ENCODE data around the gene IL16.

The IL16 gene

GRCh38 chr15:81170511-81170910 lies 26.2 kb upstream of the IL16 start:
- H3K4me3 ChIP-seq (ENCODE audit: low read depth, low read length): no peak overlapping the region
- TF ChIP-seq, protein P1, sequence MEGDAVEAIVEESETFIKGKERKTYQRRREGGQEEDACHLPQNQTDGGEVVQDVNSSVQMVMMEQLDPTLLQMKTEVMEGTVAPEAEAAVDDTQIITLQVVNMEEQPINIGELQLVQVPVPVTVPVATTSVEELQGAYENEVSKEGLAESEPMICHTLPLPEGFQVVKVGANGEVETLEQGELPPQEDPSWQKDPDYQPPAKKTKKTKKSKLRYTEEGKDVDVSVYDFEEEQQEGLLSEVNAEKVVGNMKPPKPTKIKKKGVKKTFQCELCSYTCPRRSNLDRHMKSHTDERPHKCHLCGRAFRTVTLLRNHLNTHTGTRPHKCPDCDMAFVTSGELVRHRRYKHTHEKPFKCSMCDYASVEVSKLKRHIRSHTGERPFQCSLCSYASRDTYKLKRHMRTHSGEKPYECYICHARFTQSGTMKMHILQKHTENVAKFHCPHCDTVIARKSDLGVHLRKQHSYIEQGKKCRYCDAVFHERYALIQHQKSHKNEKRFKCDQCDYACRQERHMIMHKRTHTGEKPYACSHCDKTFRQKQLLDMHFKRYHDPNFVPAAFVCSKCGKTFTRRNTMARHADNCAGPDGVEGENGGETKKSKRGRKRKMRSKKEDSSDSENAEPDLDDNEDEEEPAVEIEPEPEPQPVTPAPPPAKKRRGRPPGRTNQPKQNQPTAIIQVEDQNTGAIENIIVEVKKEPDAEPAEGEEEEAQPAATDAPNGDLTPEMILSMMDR (IDR thresholded peaks at IDR 0.05; ENCODE audit: insufficient read depth, low read length, missing control alignments): no peak
- ChIA-PET CTCF (interaction anchor here (1.3 to 4.5 kb wide), 5 partner anchors 9 to 97 kb away, joined by 3 to 27 read pairs (median 5); no protein-coding TSS in a partner anchor), POLR2A (no interaction called here)
- no peak for DNase-seq (ENCODE audit: low read depth, low spot score)

- ChIA-PET CTCF (interaction anchor here (0.7 to 4.5 kb wide), 6 partner anchors 9 to 97 kb away, joined by 3 to 27 read pairs (median 3); no protein-coding TSS in a partner anchor), POLR2A (no interaction called here)
- H3K4me3 ChIP-seq (ENCODE audit: low read depth, low read length): no peak overlapping the region
- TF ChIP-seq, protein P1 (IDR thresholded peaks at IDR 0.05; ENCODE audit: insufficient read depth, low read length, missing control alignments): no peak
- DNase-seq (ENCODE audit: low read depth, low spot score): no peak
Observed at GRCh38 chr15:81171286-81171685, 25.4 kb upstream of the IL16 start.

GRCh38 chr15:81174125-81174791 lies 22.4 kb upstream of the IL16 start:
- ChIA-PET POLR2A (interaction anchor here (0.8 to 1.0 kb wide), 2 partner anchors 10 kb away, joined by 3 read pairs; no protein-coding TSS in a partner anchor), CTCF (interaction anchor here (0.9 to 4.4 kb wide), 6 partner anchors 9 to 92 kb away, joined by 3 to 26 read pairs (median 4); no protein-coding TSS in a partner anchor)
- no peak overlapping the region for H3K4me3 ChIP-seq (ENCODE audit: low read depth, low read length)
- no peak for DNase-seq (ENCODE audit: low read depth, low spot score)
- TF ChIP-seq, protein P1 (IDR thresholded peaks at IDR 0.05; ENCODE audit: insufficient read depth, low read length, missing control alignments): no peak

GRCh38 chr15:81174792-81175327 lies 21.8 kb upstream of the IL16 start:
- TF ChIP-seq, protein P1 (IDR thresholded peaks at IDR 0.05; ENCODE audit: insufficient read depth, low read length, missing control alignments): no peak
- no peak overlapping the region for H3K4me3 ChIP-seq (ENCODE audit: low read depth, low read length)
- DNase-seq (ENCODE audit: low read depth, low spot score): no peak
- ChIA-PET CTCF (interaction anchor here (1.2 to 4.4 kb wide), 5 partner anchors 10 to 92 kb away, joined by 3 to 26 read pairs (median 3); no protein-coding TSS in a partner anchor), POLR2A (interaction anchor here (0.8 kb wide), 1 partner anchor 11 kb away, joined by 3 read pairs; no protein-coding TSS in a partner anchor)

- DNase-seq (ENCODE audit: low read depth, low spot score): no peak
- TF ChIP-seq, protein P1 (IDR thresholded peaks at IDR 0.05; ENCODE audit: insufficient read depth, low read length, missing control alignments): no peak
- H3K4me3 ChIP-seq (ENCODE audit: low read depth, low read length): no peak overlapping the region
- ChIA-PET CTCF (interaction anchor here (1.3 to 4.4 kb wide), 3 partner anchors 18 to 91 kb away, joined by 3 to 26 read pairs (median 20); no protein-coding TSS in a partner anchor), POLR2A (no interaction called here)
Observed at GRCh38 chr15:81175496-81175895, 21.2 kb upstream of the IL16 start.

- CTCF ChIA-PET: interaction anchor here (1.1 to 4.4 kb wide), 3 partner anchors 8 to 90 kb away, joined by 3 to 26 read pairs (median 20); no protein-coding TSS in a partner anchor
- POLR2A ChIA-PET: no interaction called here
Observed at GRCh38 chr15:81176291-81176893, 20.3 kb upstream of the IL16 start.

More at GRCh38 chr15:81176291-81176893, 20.3 kb upstream of the IL16 start:
- TF ChIP-seq, protein P1 (IDR thresholded peaks at IDR 0.05; ENCODE audit: insufficient read depth, low read length, missing control alignments): no peak
- no peak for DNase-seq (ENCODE audit: low read depth, low spot score)
- H3K4me3 ChIP-seq (ENCODE audit: low read depth, low read length): no peak overlapping the region

All from AG04449 (cell line).